HEK293 (cell line): Measurements from ENCODE around the gene NXN.

ENCODE experiments used
- MZF1 ChIP-seq: fragments of 450-650 bp; formaldehyde crosslinking; IDR thresholded peaks from 2 replicates; pipeline ENCODE4 v1.5.1; 2017; ENCODE audit warnings: missing biosample characterization, missing genetic modification characterization, borderline replicate concordance
- ZNF10 ChIP-seq: fragments of 450-650 bp; formaldehyde crosslinking; IDR thresholded peaks from 2 replicates; pipeline ENCODE4 v1.5.1; 2017; ENCODE audit warnings: missing biosample characterization, missing genetic modification characterization
- ZNF335 ChIP-seq: fragments of 450-650 bp; formaldehyde crosslinking; conservative IDR thresholded peaks from 2 replicates; pipeline ENCODE4 v1.5.1; 2016; ENCODE audit warnings: missing biosample characterization, missing genetic modification characterization
- ZNF501 ChIP-seq: fragments of 450-650 bp; formaldehyde crosslinking; IDR thresholded peaks from 2 replicates; pipeline ENCODE4 v1.5.1; 2016; ENCODE audit warnings: missing biosample characterization, missing genetic modification characterization
- TF ChIP-seq, protein P1 (sequence below): fragments of 450-650 bp; formaldehyde crosslinking; IDR thresholded peaks from 2 replicates; pipeline ENCODE4 v1.5.1; 2016; ENCODE audit warnings: missing biosample characterization, missing genetic modification characterization
- TF ChIP-seq, protein P2 (sequence below): fragments of 450-650 bp; formaldehyde crosslinking; IDR thresholded peaks from 2 replicates; pipeline ENCODE4 v1.5.1; 2016; ENCODE audit warnings: missing biosample characterization, missing genetic modification characterization
- TF ChIP-seq, protein P3 (sequence below): fragments of 450-650 bp; formaldehyde crosslinking; IDR thresholded peaks from 2 replicates; pipeline ENCODE4; 2016; ENCODE audit warnings: missing biosample characterization, missing genetic modification characterization

DNA sequence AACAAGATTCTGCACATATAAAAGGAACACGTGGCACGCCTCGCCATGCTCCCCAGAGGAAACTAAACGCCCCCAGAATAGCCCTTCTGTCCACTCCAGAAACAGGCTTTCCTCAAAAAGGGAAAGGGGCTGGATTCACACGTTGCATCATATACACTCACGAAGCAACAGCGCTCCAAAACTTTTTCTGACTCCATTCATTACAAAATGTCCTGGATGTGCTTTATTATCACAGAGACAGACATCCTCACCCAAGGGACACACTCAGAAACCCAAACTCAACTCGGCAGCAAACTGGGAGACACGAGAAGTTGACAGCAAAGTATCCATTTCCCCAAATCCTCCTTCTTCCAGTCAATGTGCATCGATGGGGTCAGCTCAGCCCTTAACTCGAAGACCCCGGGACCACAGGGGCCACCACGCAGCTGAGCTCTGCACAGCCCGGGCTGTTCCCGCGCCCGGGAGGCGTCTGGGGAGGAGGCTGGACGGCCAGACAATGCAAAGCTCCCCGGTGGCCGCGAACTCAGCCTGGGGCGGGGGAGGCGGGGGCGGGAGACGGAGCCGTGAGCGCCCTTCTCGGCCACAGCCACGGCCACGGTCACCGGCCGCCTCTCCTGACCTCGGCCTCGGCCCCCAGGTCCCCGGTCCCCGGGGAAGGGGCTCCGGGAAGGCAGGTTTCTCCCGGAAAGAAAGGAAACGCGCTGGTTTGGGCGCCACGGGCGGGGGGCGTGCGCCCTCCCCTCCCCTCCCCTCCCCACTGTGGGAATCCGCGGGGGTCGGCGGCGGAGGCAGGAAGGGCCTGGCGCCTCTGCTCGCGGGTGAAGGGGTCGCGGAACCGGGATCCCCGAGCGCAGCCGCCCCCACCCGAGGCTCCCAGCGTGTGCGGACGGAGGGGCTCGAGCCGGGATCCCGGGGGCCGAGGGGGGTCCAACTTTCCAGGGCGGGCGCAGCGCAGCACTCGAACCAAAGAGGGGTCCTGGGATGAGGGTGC, 1.2 kb downstream of the NXN start:
- TF ChIP-seq, protein P1, sequence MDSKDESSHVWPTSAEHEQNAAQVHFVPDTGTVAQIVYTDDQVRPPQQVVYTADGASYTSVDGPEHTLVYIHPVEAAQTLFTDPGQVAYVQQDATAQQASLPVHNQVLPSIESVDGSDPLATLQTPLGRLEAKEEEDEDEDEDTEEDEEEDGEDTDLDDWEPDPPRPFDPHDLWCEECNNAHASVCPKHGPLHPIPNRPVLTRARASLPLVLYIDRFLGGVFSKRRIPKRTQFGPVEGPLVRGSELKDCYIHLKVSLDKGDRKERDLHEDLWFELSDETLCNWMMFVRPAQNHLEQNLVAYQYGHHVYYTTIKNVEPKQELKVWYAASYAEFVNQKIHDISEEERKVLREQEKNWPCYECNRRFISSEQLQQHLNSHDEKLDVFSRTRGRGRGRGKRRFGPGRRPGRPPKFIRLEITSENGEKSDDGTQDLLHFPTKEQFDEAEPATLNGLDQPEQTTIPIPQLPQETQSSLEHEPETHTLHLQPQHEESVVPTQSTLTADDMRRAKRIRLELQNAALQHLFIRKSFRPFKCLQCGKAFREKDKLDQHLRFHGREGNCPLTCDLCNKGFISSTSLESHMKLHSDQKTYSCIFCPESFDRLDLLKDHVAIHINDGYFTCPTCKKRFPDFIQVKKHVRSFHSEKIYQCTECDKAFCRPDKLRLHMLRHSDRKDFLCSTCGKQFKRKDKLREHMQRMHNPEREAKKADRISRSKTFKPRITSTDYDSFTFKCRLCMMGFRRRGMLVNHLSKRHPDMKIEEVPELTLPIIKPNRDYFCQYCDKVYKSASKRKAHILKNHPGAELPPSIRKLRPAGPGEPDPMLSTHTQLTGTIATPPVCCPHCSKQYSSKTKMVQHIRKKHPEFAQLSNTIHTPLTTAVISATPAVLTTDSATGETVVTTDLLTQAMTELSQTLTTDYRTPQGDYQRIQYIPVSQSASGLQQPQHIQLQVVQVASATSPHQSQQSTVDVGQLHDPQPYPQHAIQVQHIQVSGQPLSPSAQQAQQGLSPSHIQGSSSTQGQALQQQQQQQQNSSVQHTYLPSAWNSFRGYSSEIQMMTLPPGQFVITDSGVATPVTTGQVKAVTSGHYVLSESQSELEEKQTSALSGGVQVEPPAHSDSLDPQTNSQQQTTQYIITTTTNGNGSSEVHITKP (tag by site-specific recombination), result no peak
- TF ChIP-seq ZNF501 (tag by site-specific recombination), result no peak
- no peak for TF ChIP-seq ZNF10 (tag by site-specific recombination)
- TF ChIP-seq, protein P2, sequence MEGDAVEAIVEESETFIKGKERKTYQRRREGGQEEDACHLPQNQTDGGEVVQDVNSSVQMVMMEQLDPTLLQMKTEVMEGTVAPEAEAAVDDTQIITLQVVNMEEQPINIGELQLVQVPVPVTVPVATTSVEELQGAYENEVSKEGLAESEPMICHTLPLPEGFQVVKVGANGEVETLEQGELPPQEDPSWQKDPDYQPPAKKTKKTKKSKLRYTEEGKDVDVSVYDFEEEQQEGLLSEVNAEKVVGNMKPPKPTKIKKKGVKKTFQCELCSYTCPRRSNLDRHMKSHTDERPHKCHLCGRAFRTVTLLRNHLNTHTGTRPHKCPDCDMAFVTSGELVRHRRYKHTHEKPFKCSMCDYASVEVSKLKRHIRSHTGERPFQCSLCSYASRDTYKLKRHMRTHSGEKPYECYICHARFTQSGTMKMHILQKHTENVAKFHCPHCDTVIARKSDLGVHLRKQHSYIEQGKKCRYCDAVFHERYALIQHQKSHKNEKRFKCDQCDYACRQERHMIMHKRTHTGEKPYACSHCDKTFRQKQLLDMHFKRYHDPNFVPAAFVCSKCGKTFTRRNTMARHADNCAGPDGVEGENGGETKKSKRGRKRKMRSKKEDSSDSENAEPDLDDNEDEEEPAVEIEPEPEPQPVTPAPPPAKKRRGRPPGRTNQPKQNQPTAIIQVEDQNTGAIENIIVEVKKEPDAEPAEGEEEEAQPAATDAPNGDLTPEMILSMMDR (tag by site-specific recombination), result no peak
- no peak for TF ChIP-seq MZF1 (tag by site-specific recombination)
- TF ChIP-seq, protein P3, sequence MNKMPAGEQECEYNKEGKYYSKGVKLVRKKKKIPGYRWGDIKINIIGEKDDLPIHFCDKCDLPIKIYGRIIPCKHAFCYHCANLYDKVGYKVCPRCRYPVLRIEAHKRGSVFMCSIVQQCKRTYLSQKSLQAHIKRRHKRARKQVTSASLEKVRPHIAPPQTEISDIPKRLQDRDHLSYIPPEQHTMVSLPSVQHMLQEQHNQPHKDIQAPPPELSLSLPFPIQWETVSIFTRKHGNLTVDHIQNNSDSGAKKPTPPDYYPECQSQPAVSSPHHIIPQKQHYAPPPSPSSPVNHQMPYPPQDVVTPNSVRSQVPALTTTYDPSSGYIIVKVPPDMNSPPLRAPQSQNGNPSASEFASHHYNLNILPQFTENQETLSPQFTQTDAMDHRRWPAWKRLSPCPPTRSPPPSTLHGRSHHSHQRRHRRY (tag by site-specific recombination), result no peak
- TF ChIP-seq ZNF335 (tag by site-specific recombination), result peak; percentile 88
